T-helper 1 cell treated with Interleukin-12 subunit alpha and Interleukin-12 subunit beta and Interleukin-4 antibody, amounts not matched to agents 30 ng/mL and 1 ng/mL, for 36 hours (primary cell): ENCODE results near the gene LIMCH1. TPM values are rescaled to one million over a fixed set of nuclear protein-coding genes. Genes with fewer than 3 reads are reported as not detected.
"Not testable (repeated sequence)": the region's sequence is repeated elsewhere in the genome, so short reads cannot be mapped to it uniquely, and the experiment has no call there.

Experiments
- intact Hi-C: fragments of 100-400 bp; cut with micrococcal nuclease; formaldehyde crosslinking; loops from one replicate; pipeline ENCODE4 v1.15.1; 2024
- total RNA-seq: library from RNA; stranded (reverse); gene quantifications from 2 replicates; pipeline ENCODE4 v1.2.3, GENCODE V29; 2022

Gene LIMCH1
- total RNA-seq, 1 donor from 2014 or later = not detected

DNA sequence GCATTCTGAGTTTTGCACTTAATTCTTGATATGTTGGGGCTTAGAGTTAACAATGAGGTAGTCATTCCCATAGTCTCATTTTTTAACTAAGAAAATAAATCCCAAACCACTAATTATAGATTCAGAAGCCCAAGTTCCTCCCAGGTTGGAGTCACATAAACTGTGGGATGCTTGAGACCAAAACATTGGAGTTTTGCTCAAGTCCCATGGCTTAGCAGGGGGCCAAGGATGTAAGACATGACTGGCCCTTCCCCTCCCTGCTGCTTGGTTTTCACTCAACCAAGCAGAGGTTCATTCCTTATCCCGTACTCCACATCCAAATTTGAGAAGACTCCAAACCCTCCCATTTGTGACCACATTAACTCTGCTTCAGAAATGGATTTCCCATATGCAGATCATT, 101.3 kb downstream of the LIMCH1 start:
- intact Hi-C loops = no loop called here

DNA sequence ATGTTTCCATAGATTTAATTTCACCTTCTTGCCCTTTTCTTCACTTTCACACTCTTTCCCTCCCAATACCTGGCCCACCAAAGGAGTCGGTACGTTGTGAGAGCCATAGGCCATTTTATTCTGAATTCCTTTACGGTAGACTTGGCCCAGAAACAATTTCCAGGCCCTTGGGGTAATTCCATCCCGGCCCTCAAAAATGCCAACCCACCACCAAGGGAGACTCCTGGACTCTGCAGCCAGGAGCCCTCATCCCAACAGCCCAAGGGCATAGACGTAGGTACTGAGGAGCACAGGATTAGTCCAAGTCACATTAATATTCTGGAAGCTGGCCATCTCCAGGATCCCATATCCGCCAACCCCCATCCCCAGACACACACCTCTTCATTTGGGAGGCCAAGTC, 102.9 kb downstream of the LIMCH1 start:
- intact Hi-C loops = loop anchor here (5.0 kb wide), 1 partner anchor 359 kb away; no protein-coding TSS in a partner anchor

GRCh38 chr4:41642746-41643145, 104.8 kb downstream of the LIMCH1 start:
- intact Hi-C loops = loop anchor here (5.0 kb wide), 1 partner anchor 360 kb away; no protein-coding TSS in a partner anchor

- intact Hi-C loops = loop anchor here (5.0 kb wide), 1 partner anchor 361 kb away; no protein-coding TSS in a partner anchor
Measured at GRCh38 chr4:41643331-41643730, 105.4 kb downstream of the LIMCH1 start.

GRCh38 chr4:41644288-41644914, 106.4 kb downstream of the LIMCH1 start:
- intact Hi-C loops = loop anchor here (5.0 kb wide), 1 partner anchor 362 kb away; no protein-coding TSS in a partner anchor

DNA sequence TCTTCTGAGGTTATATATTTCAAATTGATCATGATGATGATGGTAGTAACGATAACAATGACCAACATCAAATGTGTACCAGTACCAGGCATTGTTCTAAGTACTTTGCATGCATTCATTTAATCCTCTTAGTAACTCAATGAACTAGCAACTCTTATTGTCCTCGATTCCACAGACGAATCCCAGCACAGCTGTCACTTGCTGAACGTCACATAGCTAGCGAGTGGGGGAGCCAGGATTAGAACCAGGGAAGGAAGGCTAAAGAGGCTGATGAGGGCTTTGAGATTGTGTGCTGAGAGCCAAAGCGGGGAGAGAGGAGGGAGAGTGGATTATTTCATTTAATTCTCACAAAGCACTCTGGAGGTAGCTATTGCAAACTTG, 106.9 kb downstream of the LIMCH1 start:
- intact Hi-C loops = loop anchor here (5.0 kb wide), 1 partner anchor 363 kb away; no protein-coding TSS in a partner anchor

DNA sequence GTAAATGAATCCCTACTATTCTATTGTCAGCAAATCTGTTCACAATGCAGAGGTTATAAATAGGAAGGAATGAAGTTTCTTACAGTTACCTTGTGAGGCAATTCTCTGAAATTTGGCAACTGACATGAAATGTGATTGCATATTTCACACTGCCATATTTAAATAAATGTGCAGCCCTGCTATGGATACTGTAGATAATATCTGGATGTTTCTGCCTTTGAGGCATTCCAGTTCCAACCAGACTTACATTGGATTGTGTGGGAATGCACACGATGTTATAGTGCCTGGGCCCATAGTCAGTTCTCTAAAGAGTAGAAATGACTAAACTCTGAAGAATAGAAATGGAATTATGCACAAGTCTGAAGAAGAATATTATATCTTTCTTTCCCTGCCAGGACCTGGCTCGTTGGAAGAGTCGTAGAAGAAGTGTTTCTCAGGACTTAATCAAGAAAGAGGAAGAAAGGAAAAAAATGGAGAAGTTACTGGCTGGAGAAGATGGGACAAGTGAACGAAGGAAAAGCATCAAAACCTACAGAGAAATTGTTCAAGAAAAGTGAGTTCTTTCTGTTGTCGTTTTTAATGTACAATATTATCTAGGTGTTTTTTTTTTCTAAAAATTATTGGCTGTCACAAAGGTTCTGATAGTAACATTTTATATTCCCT, 107.9 kb downstream of the LIMCH1 start:
- intact Hi-C loops = no loop called here

GRCh38 chr4:41646862-41647261, 108.9 kb downstream of the LIMCH1 start:
- intact Hi-C loops = no loop called here

GRCh38 chr4:41647383-41647782, 109.4 kb downstream of the LIMCH1 start:
- intact Hi-C loops = no loop called here

- intact Hi-C loops = not testable (repeated sequence)
Measured at GRCh38 chr4:41651150-41651549, 113.2 kb downstream of the LIMCH1 start.

DNA sequence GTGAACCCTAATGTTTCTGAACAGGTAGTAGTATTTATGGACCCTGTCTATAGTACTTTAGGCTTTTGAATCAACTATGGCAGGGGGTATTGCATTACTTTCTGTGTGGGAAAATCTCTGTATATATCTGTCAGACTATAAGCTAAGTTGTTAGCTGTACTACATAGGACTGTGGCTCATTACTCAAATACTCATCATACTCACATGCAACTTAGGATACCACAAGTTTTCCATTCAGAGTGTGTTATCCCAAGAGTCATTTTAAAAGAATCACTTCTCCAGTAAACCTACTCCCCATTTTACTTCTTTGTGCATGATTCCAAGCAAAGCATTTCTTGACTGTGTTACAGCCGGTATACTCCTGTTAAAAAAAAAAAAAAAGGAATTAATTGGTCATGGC, 115.0 kb downstream of the LIMCH1 start:
- intact Hi-C loops = no loop called here

- intact Hi-C loops = no loop called here
Measured at GRCh38 chr4:41653523-41653922, 115.6 kb downstream of the LIMCH1 start.

GRCh38 chr4:41655177-41655576, 117.2 kb downstream of the LIMCH1 start:
- intact Hi-C loops = no loop called here

DNA sequence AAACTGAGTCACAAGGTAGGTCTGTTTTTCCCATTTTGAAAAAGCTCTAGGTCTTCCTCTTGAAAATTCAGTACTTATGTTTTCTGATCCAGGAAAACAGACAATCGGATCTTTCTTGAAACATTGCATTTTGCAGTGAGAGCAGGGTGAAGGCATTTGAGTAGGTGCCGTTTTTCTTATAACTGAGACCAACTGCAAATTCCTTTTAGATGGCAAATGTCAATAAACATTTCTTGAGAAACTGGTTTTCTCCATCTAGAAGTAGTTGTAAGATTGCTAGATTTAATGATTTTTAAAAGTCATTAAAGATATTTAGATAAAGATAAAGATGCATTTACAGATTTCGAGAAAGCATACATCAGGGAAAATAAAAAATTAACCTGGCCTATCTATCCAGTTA, 118.1 kb downstream of the LIMCH1 start:
- intact Hi-C loops = no loop called here

DNA sequence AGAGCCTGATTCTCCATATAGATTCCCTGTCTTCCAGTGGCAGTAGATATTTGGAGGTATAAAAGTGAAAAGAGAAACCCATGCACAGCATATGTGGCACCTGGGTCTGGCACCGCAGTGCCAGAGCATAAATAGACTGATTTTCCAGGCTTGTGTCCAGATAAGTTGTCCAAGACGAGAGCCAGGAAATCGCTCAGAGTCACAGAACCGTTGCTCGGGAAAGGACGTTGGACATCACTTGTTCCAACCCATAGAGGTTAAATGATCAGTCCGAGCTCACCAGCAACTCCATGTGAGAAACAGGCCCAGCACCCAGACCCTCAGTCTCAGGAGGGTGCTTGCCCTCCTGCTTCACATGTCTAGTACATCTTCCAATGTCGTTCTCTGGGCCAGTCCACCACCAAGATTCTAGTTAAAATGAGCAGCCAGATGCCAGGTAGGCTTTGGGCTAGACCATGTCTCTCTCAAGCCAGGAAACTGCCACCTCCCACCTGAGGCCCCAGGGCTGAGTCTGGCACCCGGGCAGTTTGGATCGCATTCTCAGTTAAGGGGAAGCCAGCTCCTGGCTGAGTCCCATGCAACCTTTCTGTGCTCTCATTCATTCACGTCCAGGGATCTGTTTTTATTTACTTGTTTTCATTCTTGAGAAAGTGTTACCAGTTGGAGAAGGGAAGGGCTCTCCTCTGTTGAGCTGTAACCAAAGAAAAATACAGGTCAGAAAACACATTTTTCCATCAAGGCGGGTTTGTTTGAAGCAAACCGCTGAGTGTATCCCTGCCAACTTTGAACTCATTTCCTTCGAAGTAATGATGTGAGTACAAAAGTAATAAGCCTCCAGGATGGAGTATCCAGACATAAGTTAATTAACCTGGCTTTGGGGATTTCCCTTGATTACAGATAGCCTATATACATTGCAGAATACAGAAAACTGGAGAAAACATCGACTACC, 118.9 kb downstream of the LIMCH1 start:
- intact Hi-C loops = no loop called here

DNA sequence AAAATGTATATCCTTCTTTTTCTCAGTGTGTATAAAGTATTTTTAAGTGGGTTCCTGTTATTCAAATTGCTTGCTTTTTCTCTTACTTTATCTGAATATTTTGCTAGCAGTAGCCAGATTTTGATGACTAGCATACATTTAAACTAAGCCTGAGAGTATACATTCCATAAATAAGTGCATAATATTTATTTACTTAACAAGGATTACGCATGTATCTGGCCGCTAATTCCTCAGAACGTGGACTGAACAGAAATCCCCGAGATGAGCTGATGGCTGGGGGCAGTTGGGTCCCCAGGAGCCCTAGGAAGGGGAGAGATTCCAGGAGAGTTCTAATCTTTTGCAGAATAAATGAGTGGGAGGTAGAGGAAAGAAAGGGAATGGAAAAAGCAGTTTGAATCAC, 119.6 kb downstream of the LIMCH1 start:
- intact Hi-C loops = no loop called here

DNA sequence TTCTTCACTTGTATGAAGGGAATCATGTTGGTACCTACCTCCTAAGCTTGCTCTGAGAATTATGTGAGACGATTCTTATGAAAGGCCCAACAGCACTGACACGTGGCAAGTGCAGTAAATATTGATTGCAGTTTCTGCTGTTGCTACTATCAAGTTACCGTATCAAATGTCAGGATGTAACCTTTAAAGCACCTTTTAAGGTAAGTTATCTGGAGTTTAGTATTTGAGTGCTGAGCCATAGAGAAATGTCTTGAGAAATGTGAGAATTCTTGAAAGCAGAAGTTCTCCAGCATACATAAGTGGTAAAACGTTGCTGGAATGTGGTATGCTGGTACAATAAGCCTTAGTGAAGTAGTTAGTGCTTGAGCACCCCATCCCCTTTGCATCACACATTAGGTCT, 120.2 kb downstream of the LIMCH1 start:
- intact Hi-C loops = no loop called here

- intact Hi-C loops = loop anchor here (2.0 kb wide), 1 partner anchor 734 kb away; no protein-coding TSS in a partner anchor
Measured at GRCh38 chr4:41660352-41660751, 122.4 kb downstream of the LIMCH1 start.

- intact Hi-C loops = loop anchor here (1.0 to 2.0 kb wide), 3 partner anchors 380 to 735 kb away; no protein-coding TSS in a partner anchor
Measured at GRCh38 chr4:41661442-41662076, 123.6 kb downstream of the LIMCH1 start.

- intact Hi-C loops = no loop called here
Measured at GRCh38 chr4:41665636-41666207, 127.8 kb downstream of the LIMCH1 start.

DNA sequence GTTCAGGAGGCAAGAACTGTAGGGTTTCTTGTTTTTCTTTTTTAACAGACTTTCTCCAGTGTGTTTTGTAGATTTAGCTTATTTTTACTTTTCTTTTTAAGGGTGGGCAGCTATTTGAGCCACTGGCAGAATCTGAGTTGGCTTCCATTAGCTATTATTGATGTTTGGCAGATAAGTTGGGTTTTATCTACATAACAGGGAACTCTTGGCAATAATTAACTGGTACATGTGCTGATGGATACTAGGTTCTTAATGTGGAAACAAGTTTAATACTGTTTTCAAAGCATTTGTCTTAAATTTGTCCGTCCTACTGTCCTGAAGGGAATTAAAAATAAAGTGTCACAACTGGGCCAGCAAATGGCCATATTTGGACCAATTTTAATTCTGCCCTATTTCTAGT, 130.1 kb downstream of the LIMCH1 start:
- intact Hi-C loops = no loop called here
